HCT116 (cell line): ENCODE measurements around the gene LHX5. TPM values are rescaled to one million over a fixed set of nuclear protein-coding genes. Genes with fewer than 3 reads are reported as not detected.

Experiments
- ATAC-seq: fragments of 200-7000 bp; cut with Tn5 transposase; 2 replicates; pipeline ENCODE4 v1.9.1; 2020; ENCODE audit warnings: mild to moderate bottlenecking, moderate library complexity
- BruUV-seq: library from RNA; stranded (reverse); fragments of 400-500 nt; replicated peaks from 2 replicates; lab custom pipeline; 2021; lab: Mats Ljungman, UMichigan
- CTCF ChIA-PET: fragments of 300-600 bp; sonication (Branson Sonifier 250); formaldehyde crosslinking; loops from one replicate; lab custom pipeline; 2021; ENCODE audit warnings: antibody characterized with exemption; lab: Charles Lee
- POLR2A ChIA-PET: fragments of 300-600, 350-600 bp; sonication (Branson Sonifier 250); formaldehyde crosslinking; loops from one replicate; lab custom pipeline; 2021; ENCODE audit warnings: antibody characterized with exemption; lab: Charles Lee
- RAD21 ChIA-PET, 2 experiments: fragments of 300-600 bp; sonication (Branson Sonifier 250); formaldehyde crosslinking; loops; one replicate each; lab custom pipeline; 2023; ENCODE audit warnings: low total read pairs in 2 of 2; ENCODE audit not compliant: uncharacterized antibody in 2 of 2, unreplicated experiment in 2 of 2, low non-redundant PET in 1 of 2; lab: Charles Lee
- DNase-seq: peaks from one replicate; pipeline ENCODE4 v3.0.0-alpha.2; 2010; ENCODE audit warnings: low read depth, low spot score
- H2AFZ ChIP-seq: fragments of 200-600 bp; shearing (Covaris generic), sonication (generic); 2 replicates; pipeline ENCODE4 v1.6.1; 2017; ENCODE audit warnings: low read depth, mixed run types, mixed read lengths, antibody characterized with exemption, low read length; ENCODE audit not compliant: poor library complexity, severe bottlenecking
- H3K27ac ChIP-seq: 2 replicates; pipeline ENCODE4 v1.5.1; 2012; ENCODE audit warnings: low read depth, low read length
- H3K27me3 ChIP-seq: fragments of 200-600 bp; sonication (generic); 2 replicates; pipeline ENCODE4 v1.6.1; 2016; ENCODE audit warnings: mixed run types, low read length, mixed read lengths; ENCODE audit not compliant: insufficient read depth
- H3K36me3 ChIP-seq, 2 experiments: fragments of 200-500 bp in 1 of 2; fragments of 200-600 bp in 1 of 2; sonication (Bioruptor generic) in 1 of 2; sonication (generic) in 1 of 2; 2 replicates each; pipeline versions ENCODE4 v1.5.1 to v1.6.1; 2014 to 2016; ENCODE audit warnings: low read length in 2 of 2, inconsistent platforms in 1 of 2, mixed read lengths in 1 of 2, mixed run types in 1 of 2; ENCODE audit not compliant: insufficient read depth in 2 of 2, control insufficient read depth in 1 of 2
- H3K4me1 ChIP-seq, 2 experiments: fragments of 200-600 bp in 1 of 2; sonication (generic) in 1 of 2; 2 replicates each; pipeline versions ENCODE4 v1.5.1 to v1.6.1; 2012 to 2017; ENCODE audit warnings: low read length in 2 of 2, inconsistent platforms in 1 of 2, mild to moderate bottlenecking in 1 of 2, mixed read lengths in 1 of 2, mixed run types in 1 of 2, moderate library complexity in 1 of 2; ENCODE audit not compliant: insufficient read depth in 2 of 2, control insufficient read depth in 1 of 2
- H3K4me2 ChIP-seq: fragments of 200-600 bp; sonication (generic); 2 replicates; pipeline ENCODE4 v1.6.1; 2017; ENCODE audit warnings: mixed run types, low read length, mixed read lengths
- H3K4me3 ChIP-seq, 2 experiments: fragments of 200-600 bp in 1 of 2; sonication (generic) in 1 of 2; replicated peaks in 1 of 2; 2 replicates each; pipeline ENCODE4 v1.5.1; 2011 to 2016; ENCODE audit warnings: low read length in 2 of 2, control low read depth in 1 of 2, low read depth in 1 of 2, mild to moderate bottlenecking in 1 of 2, mixed read lengths in 1 of 2, mixed run types in 1 of 2
- H3K79me2 ChIP-seq: fragments of 200-600 bp; sonication (generic); 2 replicates; pipeline ENCODE4 v1.6.1; 2017; ENCODE audit warnings: mild to moderate bottlenecking, mixed run types, low read length, moderate library complexity, mixed read lengths; ENCODE audit not compliant: insufficient read depth
- H3K9ac ChIP-seq: fragments of 200-600 bp; sonication (generic); 2 replicates; pipeline ENCODE4 v1.6.1; 2016; ENCODE audit warnings: low read length, mixed read lengths
- H3K9me2 ChIP-seq: fragments of 200-600 bp; sonication (generic), shearing (Covaris generic); 2 replicates; pipeline ENCODE4 v1.6.1; 2017; ENCODE audit warnings: mixed run types, mild to moderate bottlenecking, moderate library complexity; ENCODE audit not compliant: insufficient read depth
- H3K9me3 ChIP-seq, 2 experiments: fragments of 200-500 bp in 1 of 2; fragments of 200-600 bp in 1 of 2; sonication (Bioruptor generic) in 1 of 2; sonication (generic) in 1 of 2; 2 replicates each; pipeline ENCODE4 v1.6.1; 2014 to 2017; ENCODE audit warnings: low read length in 2 of 2, mixed read lengths in 2 of 2, inconsistent platforms in 1 of 2, low read depth in 1 of 2, mild to moderate bottlenecking in 1 of 2, mixed run types in 1 of 2, moderate library complexity in 1 of 2; ENCODE audit not compliant: control insufficient read depth in 1 of 2, insufficient read depth in 1 of 2
- H4K20me1 ChIP-seq: fragments of 200-600 bp; sonication (generic), shearing (Covaris generic); 2 replicates; pipeline ENCODE4 v1.6.1; 2017; ENCODE audit warnings: mixed run types, mild to moderate bottlenecking, moderate library complexity; ENCODE audit not compliant: insufficient read depth
- CEBPB ChIP-seq: IDR thresholded peaks from 2 replicates; pipeline ENCODE4 v1.6.1; 2012; ENCODE audit warnings: low read depth
- EGR1 ChIP-seq: IDR thresholded peaks from 2 replicates; pipeline ENCODE4 v1.6.1; 2012; ENCODE audit warnings: low read depth
- EZH2phosphoT487 ChIP-seq: fragments of 200-600 bp; IDR thresholded peaks from 2 replicates; pipeline ENCODE4 v1.6.1; 2018; ENCODE audit warnings: antibody characterized with exemption, borderline replicate concordance
- POLR2A ChIP-seq: IDR thresholded peaks from 2 replicates; pipeline ENCODE4 v1.7.0; 2011; ENCODE audit warnings: borderline replicate concordance; ENCODE audit not compliant: insufficient read depth, insufficient read length; ENCODE audit errors: extremely low read depth
- POLR2AphosphoS5 ChIP-seq: IDR thresholded peaks from 2 replicates; pipeline ENCODE4 v1.6.1; 2011; ENCODE audit warnings: mild to moderate bottlenecking, low read depth, low read length, moderate library complexity
- SIN3A ChIP-seq: IDR thresholded peaks from 2 replicates; pipeline ENCODE4 v1.6.1; 2012; ENCODE audit warnings: low read depth
- TCF7L2 ChIP-seq: IDR thresholded peaks from 2 replicates; pipeline ENCODE4 v1.7.0; 2011; ENCODE audit warnings: borderline replicate concordance, inconsistent platforms; ENCODE audit not compliant: insufficient read depth, insufficient read length; ENCODE audit errors: extremely low read depth
- YY1 ChIP-seq: IDR thresholded peaks from 2 replicates; pipeline ENCODE4 v1.6.1; 2011; ENCODE audit warnings: low read length, low read depth, moderate library complexity, mild to moderate bottlenecking; ENCODE audit not compliant: insufficient replicate concordance; ENCODE audit errors: extremely low read depth
- intact Hi-C: fragments of 100-400 bp; cut with micrococcal nuclease; formaldehyde crosslinking; loops from 2 replicates; pipeline ENCODE4 v1.10.0; 2022
- total RNA-seq: library from RNA; stranded (reverse); gene quantifications from one replicate; pipeline ENCODE4 v1.2.1, GENCODE V29; 2021; ENCODE audit not compliant: unreplicated experiment
- TF ChIP-seq, protein P1 (sequence below): IDR thresholded peaks from 2 replicates; pipeline ENCODE4 v1.6.1; 2012
- TF ChIP-seq, protein P2 (sequence below): IDR thresholded peaks from 2 replicates; pipeline ENCODE4 v1.6.1; 2012; ENCODE audit warnings: low read depth
- TF ChIP-seq, protein P3 (sequence below), 3 experiments: fragments of 200-600 bp in 1 of 3; sonication (generic) in 1 of 3; IDR thresholded peaks in 2 of 3; conservative IDR thresholded peaks in 1 of 3; 2 replicates each; pipeline ENCODE4 v1.5.1; 2012 to 2017; ENCODE audit warnings: low read depth in 2 of 3, low read length in 2 of 3, antibody characterized with exemption in 1 of 3, borderline replicate concordance in 1 of 3, control low read depth in 1 of 3, mild to moderate bottlenecking in 1 of 3, mixed read lengths in 1 of 3, mixed run types in 1 of 3, moderate library complexity in 1 of 3; ENCODE audit not compliant: insufficient read depth in 1 of 3
- TF ChIP-seq, protein P4 (sequence below): IDR thresholded peaks from 2 replicates; pipeline ENCODE4 v1.6.1; 2012

Gene LHX5
- total RNA-seq, 1 experiment from 2014 or later: 2.4 TPM

DNA sequence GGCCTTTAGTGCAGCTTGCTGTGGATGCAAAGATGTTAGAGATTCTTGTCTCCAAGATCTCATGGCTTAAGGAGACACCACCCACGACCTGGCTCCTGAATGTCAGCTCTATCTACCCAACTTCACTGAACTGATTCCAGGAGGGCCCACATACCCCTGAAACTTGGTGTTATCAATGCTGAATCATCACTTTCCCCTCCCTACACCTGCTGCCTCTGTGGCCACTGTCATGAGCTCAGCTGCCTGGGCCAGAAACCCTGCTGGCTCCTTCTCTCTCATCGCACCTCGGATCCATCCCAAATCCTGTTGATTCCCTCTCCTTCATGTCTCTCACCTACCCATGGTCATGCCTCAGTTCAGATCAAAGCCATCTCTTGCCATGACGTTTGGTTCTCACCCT, 15.1 kb upstream of the LHX5 start:
- no peak overlapping the region for H3K4me3 ChIP-seq
- no peak overlapping the region for H3K4me2 ChIP-seq
- no peaks in the 10 kb centered on the region for H3K36me3 ChIP-seq
- no peaks in the 10 kb centered on the region for H3K9me3 ChIP-seq
- TF ChIP-seq YY1 (no peak), POLR2A (no peak)
- ATAC-seq (no peak), DNase-seq (no peak)
- intact Hi-C loops: no loop called here
- H3K27ac ChIP-seq: no peak overlapping the region
- H3K4me1 ChIP-seq: no peaks in the 10 kb centered on the region
- no TSS peak for BruUV-seq
- no peaks in the 10 kb centered on the region for H3K79me2 ChIP-seq
- RAD21 ChIA-PET: no interaction called here
- POLR2A ChIA-PET: no interaction called here
- no peaks in the 10 kb centered on the region for H3K9me2 ChIP-seq
- H3K9ac ChIP-seq: no peak overlapping the region
- no peak overlapping the region for H2AFZ ChIP-seq
- H4K20me1 ChIP-seq: no peaks in the 10 kb centered on the region
- H3K27me3 ChIP-seq: peaks cover 58% of the 10 kb centered on the region
- CTCF ChIA-PET: no interaction called here

DNA sequence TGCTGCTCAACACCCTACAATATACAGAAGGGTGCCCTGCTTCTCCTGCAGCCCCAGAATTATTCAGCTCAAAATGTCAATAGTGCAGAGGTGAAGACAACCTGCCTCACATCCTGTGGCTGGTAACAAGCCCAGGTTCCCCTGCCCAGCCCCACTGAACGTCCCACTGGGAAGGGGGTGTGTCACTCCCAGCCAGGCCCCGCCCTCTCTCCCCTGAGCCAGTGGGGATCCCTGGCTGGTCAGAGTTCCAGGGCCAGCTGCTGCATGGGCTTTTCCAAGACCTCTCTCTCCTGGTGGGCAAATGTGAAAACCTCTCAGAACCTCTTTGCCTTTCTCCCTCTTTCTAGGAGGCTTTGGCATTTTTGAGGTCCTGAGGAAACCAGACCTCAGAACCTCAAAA, 13.7 kb upstream of the LHX5 start:
- no peaks in the 10 kb centered on the region for H3K36me3 ChIP-seq
- no peak overlapping the region for H3K9ac ChIP-seq
- H3K9me2 ChIP-seq: no peaks in the 10 kb centered on the region
- no peak overlapping the region for H2AFZ ChIP-seq
- peak; percentile 71 for ATAC-seq
- no peak overlapping the region for H3K4me3 ChIP-seq
- no peaks in the 10 kb centered on the region for H3K79me2 ChIP-seq
- ChIA-PET CTCF (no interaction called here), POLR2A (no interaction called here), RAD21 (no interaction called here)
- no peak for DNase-seq
- no TSS peak for BruUV-seq
- no peak overlapping the region for H3K4me2 ChIP-seq
- TF ChIP-seq SIN3A (no peak), TCF7L2 (no peak), POLR2AphosphoS5 (no peak), EZH2phosphoT487 (no peak), CEBPB (no peak), POLR2A (no peak), EGR1 (no peak)
- TF ChIP-seq, protein P1, sequence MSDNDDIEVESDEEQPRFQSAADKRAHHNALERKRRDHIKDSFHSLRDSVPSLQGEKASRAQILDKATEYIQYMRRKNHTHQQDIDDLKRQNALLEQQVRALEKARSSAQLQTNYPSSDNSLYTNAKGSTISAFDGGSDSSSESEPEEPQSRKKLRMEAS: no peak
- TF ChIP-seq, protein P2, sequence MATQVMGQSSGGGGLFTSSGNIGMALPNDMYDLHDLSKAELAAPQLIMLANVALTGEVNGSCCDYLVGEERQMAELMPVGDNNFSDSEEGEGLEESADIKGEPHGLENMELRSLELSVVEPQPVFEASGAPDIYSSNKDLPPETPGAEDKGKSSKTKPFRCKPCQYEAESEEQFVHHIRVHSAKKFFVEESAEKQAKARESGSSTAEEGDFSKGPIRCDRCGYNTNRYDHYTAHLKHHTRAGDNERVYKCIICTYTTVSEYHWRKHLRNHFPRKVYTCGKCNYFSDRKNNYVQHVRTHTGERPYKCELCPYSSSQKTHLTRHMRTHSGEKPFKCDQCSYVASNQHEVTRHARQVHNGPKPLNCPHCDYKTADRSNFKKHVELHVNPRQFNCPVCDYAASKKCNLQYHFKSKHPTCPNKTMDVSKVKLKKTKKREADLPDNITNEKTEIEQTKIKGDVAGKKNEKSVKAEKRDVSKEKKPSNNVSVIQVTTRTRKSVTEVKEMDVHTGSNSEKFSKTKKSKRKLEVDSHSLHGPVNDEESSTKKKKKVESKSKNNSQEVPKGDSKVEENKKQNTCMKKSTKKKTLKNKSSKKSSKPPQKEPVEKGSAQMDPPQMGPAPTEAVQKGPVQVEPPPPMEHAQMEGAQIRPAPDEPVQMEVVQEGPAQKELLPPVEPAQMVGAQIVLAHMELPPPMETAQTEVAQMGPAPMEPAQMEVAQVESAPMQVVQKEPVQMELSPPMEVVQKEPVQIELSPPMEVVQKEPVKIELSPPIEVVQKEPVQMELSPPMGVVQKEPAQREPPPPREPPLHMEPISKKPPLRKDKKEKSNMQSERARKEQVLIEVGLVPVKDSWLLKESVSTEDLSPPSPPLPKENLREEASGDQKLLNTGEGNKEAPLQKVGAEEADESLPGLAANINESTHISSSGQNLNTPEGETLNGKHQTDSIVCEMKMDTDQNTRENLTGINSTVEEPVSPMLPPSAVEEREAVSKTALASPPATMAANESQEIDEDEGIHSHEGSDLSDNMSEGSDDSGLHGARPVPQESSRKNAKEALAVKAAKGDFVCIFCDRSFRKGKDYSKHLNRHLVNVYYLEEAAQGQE: no peak
- TF ChIP-seq, protein P3, sequence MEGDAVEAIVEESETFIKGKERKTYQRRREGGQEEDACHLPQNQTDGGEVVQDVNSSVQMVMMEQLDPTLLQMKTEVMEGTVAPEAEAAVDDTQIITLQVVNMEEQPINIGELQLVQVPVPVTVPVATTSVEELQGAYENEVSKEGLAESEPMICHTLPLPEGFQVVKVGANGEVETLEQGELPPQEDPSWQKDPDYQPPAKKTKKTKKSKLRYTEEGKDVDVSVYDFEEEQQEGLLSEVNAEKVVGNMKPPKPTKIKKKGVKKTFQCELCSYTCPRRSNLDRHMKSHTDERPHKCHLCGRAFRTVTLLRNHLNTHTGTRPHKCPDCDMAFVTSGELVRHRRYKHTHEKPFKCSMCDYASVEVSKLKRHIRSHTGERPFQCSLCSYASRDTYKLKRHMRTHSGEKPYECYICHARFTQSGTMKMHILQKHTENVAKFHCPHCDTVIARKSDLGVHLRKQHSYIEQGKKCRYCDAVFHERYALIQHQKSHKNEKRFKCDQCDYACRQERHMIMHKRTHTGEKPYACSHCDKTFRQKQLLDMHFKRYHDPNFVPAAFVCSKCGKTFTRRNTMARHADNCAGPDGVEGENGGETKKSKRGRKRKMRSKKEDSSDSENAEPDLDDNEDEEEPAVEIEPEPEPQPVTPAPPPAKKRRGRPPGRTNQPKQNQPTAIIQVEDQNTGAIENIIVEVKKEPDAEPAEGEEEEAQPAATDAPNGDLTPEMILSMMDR (IDR thresholded peaks at IDR 0.05 in 2 of 3, conservative IDR thresholded peaks at IDR 0.05 in 1 of 3; ENCODE audit: borderline replicate concordance in 1 of 3, insufficient read depth in 1 of 3, low read depth in 2 of 3, low read length in 2 of 3): no peak
- TF ChIP-seq, protein P4, sequence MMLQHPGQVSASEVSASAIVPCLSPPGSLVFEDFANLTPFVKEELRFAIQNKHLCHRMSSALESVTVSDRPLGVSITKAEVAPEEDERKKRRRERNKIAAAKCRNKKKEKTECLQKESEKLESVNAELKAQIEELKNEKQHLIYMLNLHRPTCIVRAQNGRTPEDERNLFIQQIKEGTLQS: no peak
- no peaks in the 10 kb centered on the region for H4K20me1 ChIP-seq
- peaks cover 58% of the 10 kb centered on the region for H3K27me3 ChIP-seq
- no peaks in the 10 kb centered on the region for H3K9me3 ChIP-seq
- intact Hi-C loops: no loop called here
- H3K4me1 ChIP-seq: no peaks in the 10 kb centered on the region
- H3K27ac ChIP-seq: no peak overlapping the region
